B cell (primary cell): Measurements from ENCODE around the gene TGFBR1.

ENCODE experiments used
- EZH2 ChIP-seq: IDR thresholded peaks from 2 replicates; pipeline ENCODE4 v1.6.1; 2012; ENCODE audit warnings: borderline replicate concordance, low read depth, mild to moderate bottlenecking, moderate library complexity, low read length; ENCODE audit not compliant: insufficient read depth, poor library complexity, severe bottlenecking
- TF ChIP-seq, protein P1 (sequence below): fragments of 200-600 bp; IDR thresholded peaks from one replicate; pipeline ENCODE4 v1.8.0; 2022; ENCODE audit warnings: antibody characterized with exemption, mild to moderate bottlenecking

DNA sequence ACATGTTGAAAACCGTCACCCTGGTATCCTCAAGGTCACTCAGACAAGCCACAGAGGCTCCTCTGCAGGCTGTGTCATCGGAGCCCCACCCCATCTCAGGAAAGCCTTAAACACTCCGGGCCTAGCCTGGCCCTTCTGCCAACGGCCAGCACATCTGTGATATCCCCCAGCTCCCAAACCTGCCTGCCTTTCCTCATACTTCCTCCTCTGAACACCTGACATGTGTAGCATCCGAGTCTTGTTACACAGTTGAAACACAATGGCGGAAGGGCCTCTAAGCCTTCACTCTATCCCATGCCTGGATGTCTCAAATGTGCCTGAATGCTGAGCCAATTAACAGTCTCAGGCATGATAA lies 32.9 kb upstream of the TGFBR1 start:
- TF ChIP-seq, protein P1, sequence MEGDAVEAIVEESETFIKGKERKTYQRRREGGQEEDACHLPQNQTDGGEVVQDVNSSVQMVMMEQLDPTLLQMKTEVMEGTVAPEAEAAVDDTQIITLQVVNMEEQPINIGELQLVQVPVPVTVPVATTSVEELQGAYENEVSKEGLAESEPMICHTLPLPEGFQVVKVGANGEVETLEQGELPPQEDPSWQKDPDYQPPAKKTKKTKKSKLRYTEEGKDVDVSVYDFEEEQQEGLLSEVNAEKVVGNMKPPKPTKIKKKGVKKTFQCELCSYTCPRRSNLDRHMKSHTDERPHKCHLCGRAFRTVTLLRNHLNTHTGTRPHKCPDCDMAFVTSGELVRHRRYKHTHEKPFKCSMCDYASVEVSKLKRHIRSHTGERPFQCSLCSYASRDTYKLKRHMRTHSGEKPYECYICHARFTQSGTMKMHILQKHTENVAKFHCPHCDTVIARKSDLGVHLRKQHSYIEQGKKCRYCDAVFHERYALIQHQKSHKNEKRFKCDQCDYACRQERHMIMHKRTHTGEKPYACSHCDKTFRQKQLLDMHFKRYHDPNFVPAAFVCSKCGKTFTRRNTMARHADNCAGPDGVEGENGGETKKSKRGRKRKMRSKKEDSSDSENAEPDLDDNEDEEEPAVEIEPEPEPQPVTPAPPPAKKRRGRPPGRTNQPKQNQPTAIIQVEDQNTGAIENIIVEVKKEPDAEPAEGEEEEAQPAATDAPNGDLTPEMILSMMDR: no peak
- no peak for TF ChIP-seq EZH2
